Peyer's patch (tissue), 4 donors: ENCODE data around the gene FUT3. TPM values are rescaled to one million over a fixed set of nuclear protein-coding genes. Genes with fewer than 3 reads are reported as not detected.

Source experiments
- DNase-seq, 3 donors: peaks; one replicate each; pipeline ENCODE4 v3.0.0-alpha.2; 2017 to 2019
- H3K27ac ChIP-seq, 4 donors: fragments of 200-600 bp; sonication (generic); one replicate each; pipeline ENCODE4 v1.5.1; 2016 to 2019
- H3K27me3 ChIP-seq, 2 donors: fragments of 200-600 bp; sonication (generic); one replicate each; pipeline ENCODE4 v1.5.1; 2019
- H3K36me3 ChIP-seq, 3 donors: fragments of 200-600 bp; sonication (generic); one replicate each; pipeline ENCODE4 v1.5.1; 2016 to 2019
- H3K4me1 ChIP-seq, 4 donors: fragments of 200-600 bp; sonication (generic); one replicate each; pipeline ENCODE4 v1.5.1; 2016 to 2019
- H3K4me3 ChIP-seq, 4 donors: fragments of 200-600 bp; sonication (generic); 1 replicate in 3 of 4; 2 replicates in 1 of 4; pipeline ENCODE4 v1.5.1; 2016 to 2019; ENCODE audit warnings: mild to moderate bottlenecking in 1 of 4
- H3K9me3 ChIP-seq, 4 donors: fragments of 200-600 bp; sonication (generic); one replicate each; pipeline ENCODE4 v1.5.1; 2016 to 2019; ENCODE audit warnings: mild to moderate bottlenecking in 1 of 4
- CTCF ChIP-seq, 6 experiments: fragments of 450-650 bp in 4 of 6; fragments of 200-600 bp in 2 of 6; sonication (generic) in 1 of 6; IDR thresholded peaks; one replicate each; pipeline ENCODE4 v1.5.1; 2017 to 2019; ENCODE audit warnings: antibody characterized with exemption in 6 of 6, mild to moderate bottlenecking in 3 of 6, moderate library complexity in 1 of 6
- POLR2A ChIP-seq, 2 donors: fragments of 450-650 bp; IDR thresholded peaks; one replicate each; pipeline ENCODE4 v1.5.1; 2017; ENCODE audit warnings: antibody characterized with exemption in 2 of 2, mild to moderate bottlenecking in 2 of 2, moderate library complexity in 2 of 2
- total RNA-seq, 4 donors: library from RNA; depleted of rRNA; stranded (reverse); fragments of >200 nt; gene quantifications; one replicate each; pipeline ENCODE4 v1.1.0, GENCODE V29; 2016

FUT3 gene
- total RNA-seq, 4 donors from 2014 or later: 37.1 to 207 (median 155) TPM

DNA sequence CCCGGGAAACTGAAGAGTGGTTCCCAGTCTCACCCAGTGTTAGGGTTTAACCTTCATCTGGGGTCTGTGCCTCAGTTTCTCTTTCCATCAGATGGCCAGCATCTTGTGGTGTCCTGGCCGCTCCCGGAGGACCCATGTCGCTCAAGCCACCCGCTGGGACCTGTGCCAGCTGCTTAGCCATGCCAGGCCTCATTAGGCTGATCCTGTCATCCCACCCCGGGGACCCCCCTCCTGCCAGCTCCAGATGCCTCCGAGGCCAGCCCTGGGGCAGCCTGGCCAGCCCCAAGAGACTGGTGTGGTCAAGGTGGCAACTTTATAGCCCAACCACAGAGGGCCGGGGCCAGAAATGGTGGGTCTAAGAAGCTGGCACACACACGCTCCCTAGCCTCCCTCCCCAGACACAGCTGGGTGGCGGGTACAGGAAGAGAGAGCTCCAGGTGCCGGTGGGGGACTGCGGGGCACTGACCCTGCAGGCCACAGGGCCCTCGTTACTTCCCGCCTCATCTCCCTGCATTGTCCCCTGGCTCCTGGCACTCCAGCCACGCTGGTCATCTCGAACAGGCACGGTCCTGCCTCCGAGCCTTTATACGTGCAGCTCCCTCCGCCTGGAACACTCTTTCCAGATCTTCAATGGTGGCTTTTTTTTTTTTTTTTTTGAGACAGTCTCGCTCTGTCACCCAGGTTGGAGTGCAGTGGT is 43.0 kb downstream of the FUT3 start:
- Histone ChIP-seq H3K27me3 (no peaks in the 10 kb centered on the region), H3K9me3 (peaks cover 0 to 3% (median 0%) of the 10 kb centered on the region in 4 donors), H3K4me3 (no peak overlapping the region), H3K36me3 (no peaks in the 10 kb centered on the region), H3K4me1 (peaks cover 4 to 23% (median 11%) of the 10 kb centered on the region in 4 donors), H3K27ac (no peak overlapping the region)
- DNase-seq: no peak
- TF ChIP-seq POLR2A (IDR thresholded peaks at IDR 0.05): no peak
- no peak for TF ChIP-seq CTCF (IDR thresholded peaks at IDR 0.05)

- TF ChIP-seq CTCF (IDR thresholded peaks at IDR 0.05) (no peak), POLR2A (IDR thresholded peaks at IDR 0.05) (no peak)
- DNase-seq: no peak
- Histone ChIP-seq H3K36me3 (no peaks in the 10 kb centered on the region), H3K4me1 (peaks cover 4 to 34% (median 11%) of the 10 kb centered on the region in 4 donors), H3K27me3 (no peaks in the 10 kb centered on the region), H3K9me3 (peaks cover 0 to 3% (median 0%) of the 10 kb centered on the region in 4 donors), H3K27ac (no peak overlapping the region), H3K4me3 (no peak overlapping the region)
These were observed 44.3 kb downstream of the FUT3 start for GRCh38 chr19:5806905-5807304.

- H3K27me3 ChIP-seq: no peaks in the 10 kb centered on the region
- DNase-seq: peak in 1 of 3 donors; percentile 51
- H3K9me3 ChIP-seq: peaks cover 0 to 3% (median 0%) of the 10 kb centered on the region in 4 donors
- no peaks in the 10 kb centered on the region for H3K36me3 ChIP-seq
- peaks cover 4 to 41% (median 11%) of the 10 kb centered on the region in 4 donors for H3K4me1 ChIP-seq
- H3K4me3 ChIP-seq: peak overlapping the region in 1 of 4 donors; percentile 43
- no peak for TF ChIP-seq CTCF (IDR thresholded peaks at IDR 0.05)
- TF ChIP-seq POLR2A (IDR thresholded peaks at IDR 0.05): no peak
- H3K27ac ChIP-seq: no peak overlapping the region
These were observed 45.1 kb downstream of the FUT3 start for GRCh38 chr19:5806133-5806489.

GRCh38 chr19:5805462-5806132 is 45.7 kb downstream of the FUT3 start:
- H3K27me3 ChIP-seq: no peaks in the 10 kb centered on the region
- peaks cover 4 to 42% (median 11%) of the 10 kb centered on the region in 4 donors for H3K4me1 ChIP-seq
- H3K9me3 ChIP-seq: peaks cover 0 to 3% (median 0%) of the 10 kb centered on the region in 4 donors
- no peaks in the 10 kb centered on the region for H3K36me3 ChIP-seq
- peak overlapping the region in 3 of 4 donors; percentile 36 to 46 (median 43) for H3K4me3 ChIP-seq
- peak; percentile 35 to 87 (median 73) for TF ChIP-seq CTCF (IDR thresholded peaks at IDR 0.05)
- no peak for TF ChIP-seq POLR2A (IDR thresholded peaks at IDR 0.05)
- DNase-seq: peak; percentile 44 to 89 (median 88)
- peak overlapping the region in 3 of 4 donors; percentile 31 to 61 (median 57) for H3K27ac ChIP-seq

DNA sequence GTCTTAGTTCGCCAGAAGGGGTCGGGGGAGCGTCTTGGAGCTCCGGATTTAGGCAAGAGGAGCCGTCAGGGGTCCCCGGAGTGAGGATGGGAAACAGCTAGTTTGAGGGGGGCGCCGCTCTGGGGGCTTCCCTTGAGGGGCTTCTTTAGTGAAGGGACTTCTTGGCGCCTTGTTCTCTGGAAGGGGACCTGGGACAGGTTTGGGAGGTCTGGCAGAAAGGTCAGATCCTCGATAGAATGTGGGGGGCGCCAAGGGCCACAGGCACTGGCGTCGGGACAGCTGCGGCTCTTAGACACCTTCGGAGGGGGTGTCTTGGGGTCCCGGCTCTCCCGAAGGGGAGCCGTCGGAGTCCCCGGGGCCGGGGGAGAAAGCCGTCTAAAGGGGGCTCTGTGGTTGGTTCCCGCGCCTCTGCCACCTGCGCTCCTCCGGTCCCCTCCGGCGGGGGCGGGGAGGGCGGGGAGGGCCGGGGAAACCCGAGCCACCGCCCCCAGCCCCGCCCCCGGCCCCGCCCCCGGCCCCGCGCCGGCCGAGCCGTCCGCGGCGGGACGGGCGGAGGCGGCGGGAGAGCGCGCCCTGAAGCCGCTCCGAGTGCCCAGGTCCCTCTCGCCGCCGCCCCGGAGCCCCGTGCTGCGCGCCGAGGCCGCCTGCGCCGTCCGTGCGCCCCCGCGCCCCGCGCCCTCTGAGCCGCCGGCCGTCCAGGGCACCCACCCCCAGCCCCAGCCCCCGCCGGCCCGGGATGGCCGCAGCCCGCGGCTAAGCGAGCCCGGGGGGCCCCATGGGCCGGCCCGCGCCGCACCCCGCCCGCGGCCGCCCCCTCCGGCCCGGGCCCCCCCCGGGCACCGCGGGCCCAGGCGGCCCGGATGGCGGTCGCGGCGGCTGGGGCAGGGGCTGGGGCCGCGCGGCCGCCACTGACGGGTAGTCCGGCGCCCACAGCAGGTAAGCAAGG is 46.5 kb downstream of the FUT3 start, which contains the start of gene NRTN:
Gene NRTN (plus strand): TSS at position 552 of the 946 bp plus-strand sequence. CDS start 19,099 bp downstream, outside the sequence.
- H3K4me1 ChIP-seq: peaks cover 4 to 50% (median 11%) of the 10 kb centered on the region in 4 donors
- no peak for TF ChIP-seq POLR2A (IDR thresholded peaks at IDR 0.05)
- no peak for TF ChIP-seq CTCF (IDR thresholded peaks at IDR 0.05)
- peaks cover 0 to 3% (median 0%) of the 10 kb centered on the region in 4 donors for H3K9me3 ChIP-seq
- no peaks in the 10 kb centered on the region for H3K27me3 ChIP-seq
- DNase-seq: peak; percentile 27 to 77 (median 70)
- no peaks in the 10 kb centered on the region for H3K36me3 ChIP-seq
- peak within 1 kb of the TSS in 3 of 4 donors; percentile 31 to 61 (median 57) for H3K27ac ChIP-seq
- H3K4me3 ChIP-seq: peak within 1 kb of the TSS in 3 of 4 donors; percentile 36 to 46 (median 45)
